HuH-7.5 (cell line): ENCODE results near the gene EHD2.
A peak's percentile ranks its signal among the peaks of the same experiment; 100 is the strongest.
"Not testable (repeated sequence)": the region's sequence is repeated elsewhere in the genome, so short reads cannot be mapped to it uniquely, and the experiment has no call there.

Source experiments
- DNase-seq: peaks from one replicate; pipeline ENCODE4 v3.0.0; 2011; ENCODE audit warnings: low spot score

Gene EHD2

GRCh38 chr19:47713046-47714021 is at the start of gene EHD2:
EHD2 (plus strand) TSS chr19:47713422; CDS start chr19:47716613, 3,191 bp downstream.
- DNase-seq = peak; percentile 59

- no peak for DNase-seq
These were observed 49.7 kb upstream of the EHD2 start for GRCh38 chr19:47663435-47663910.

- peak; percentile 65 for DNase-seq
These were observed 49.1 kb upstream of the EHD2 start for GRCh38 chr19:47663911-47664771.

GRCh38 chr19:47668556-47668955 is 44.7 kb upstream of the EHD2 start:
- DNase-seq = not testable (repeated sequence)

- DNase-seq = no peak
These were observed 42.5 kb upstream of the EHD2 start for GRCh38 chr19:47670736-47671135.

- no peak for DNase-seq
These were observed 41.7 kb upstream of the EHD2 start for GRCh38 chr19:47671499-47671898.

- DNase-seq = no peak
These were observed 39.8 kb upstream of the EHD2 start for GRCh38 chr19:47673426-47673825.

- DNase-seq = no peak
These were observed 38.7 kb upstream of the EHD2 start for GRCh38 chr19:47674548-47674947.

GRCh38 chr19:47675271-47675670 is 38.0 kb upstream of the EHD2 start:
- DNase-seq = no peak

GRCh38 chr19:47675859-47676258 is 37.4 kb upstream of the EHD2 start:
- no peak for DNase-seq

- no peak for DNase-seq
These were observed 36.4 kb upstream of the EHD2 start for GRCh38 chr19:47676811-47677210.

GRCh38 chr19:47679251-47679900 is 33.8 kb upstream of the EHD2 start:
- no peak for DNase-seq

- DNase-seq = no peak
These were observed 33.0 kb upstream of the EHD2 start for GRCh38 chr19:47679922-47680857.

GRCh38 chr19:47680858-47681332 is 32.3 kb upstream of the EHD2 start:
- DNase-seq = no peak

GRCh38 chr19:47681388-47681787 is 31.8 kb upstream of the EHD2 start:
- DNase-seq = no peak

GRCh38 chr19:47681936-47682335 is 31.3 kb upstream of the EHD2 start:
- DNase-seq = no peak

GRCh38 chr19:47682939-47683338 is 30.3 kb upstream of the EHD2 start:
- DNase-seq = no peak

- DNase-seq = no peak
These were observed 26.4 kb upstream of the EHD2 start for GRCh38 chr19:47686679-47687450.

GRCh38 chr19:47687906-47688305 is 25.3 kb upstream of the EHD2 start:
- no peak for DNase-seq

- DNase-seq = no peak
These were observed 22.1 kb upstream of the EHD2 start for GRCh38 chr19:47691090-47691489.
